IgD-negative memory B cell (primary cell): Measurements from ENCODE around the gene RUBCN. TPM values are rescaled to one million over a fixed set of nuclear protein-coding genes. Genes with fewer than 3 reads are reported as not detected.
"Not testable (repeated sequence)": the region's sequence is repeated elsewhere in the genome, so short reads cannot be mapped to it uniquely, and the experiment has no call there.

Experiments
- H3K27ac Mint-ChIP-seq, 3 donors: one replicate each; pipeline ENCODE4 v1.8.0; 2020 to 2022; ENCODE audit warnings: mild to moderate bottlenecking in 3 of 3, mixed read lengths in 3 of 3, moderate library complexity in 1 of 3
- H3K27me3 Mint-ChIP-seq: one replicate; pipeline ENCODE4 v1.8.0; 2021; ENCODE audit warnings: mixed read lengths
- H3K36me3 Mint-ChIP-seq: one replicate; pipeline ENCODE4 v1.8.0; 2020; ENCODE audit warnings: mild to moderate bottlenecking, mixed read lengths
- H3K4me1 Mint-ChIP-seq, 3 donors: one replicate each; pipeline ENCODE4 v1.8.0; 2020 to 2022; ENCODE audit warnings: mixed read lengths in 3 of 3, mild to moderate bottlenecking in 1 of 3
- H3K4me3 Mint-ChIP-seq, 4 donors: one replicate each; pipeline ENCODE4 v1.8.0; 2020 to 2022; ENCODE audit warnings: mild to moderate bottlenecking in 4 of 4, mixed read lengths in 4 of 4, moderate library complexity in 3 of 4
- H3K9me3 Mint-ChIP-seq, 3 donors: one replicate each; pipeline ENCODE4 v1.8.0; 2020 to 2021; ENCODE audit warnings: mixed read lengths in 3 of 3, mild to moderate bottlenecking in 1 of 3
- polyA plus RNA-seq: library from polyadenylated mRNA; unstranded; fragments of 300-500 nt; fragmentation: Illumina TruSeq; gene quantifications from one replicate; pipeline ENCODE4 v1.2.3, GENCODE V29; 2021

Gene RUBCN
- polyA plus RNA-seq, 1 donor from 2014 or later = 46.5 TPM

GRCh38 chr3:197663367-197664140 is 73.2 kb downstream of the RUBCN start:
- not testable (repeated sequence) for H3K9me3 Mint-ChIP-seq, H3K27me3 Mint-ChIP-seq, H3K27ac Mint-ChIP-seq, H3K4me3 Mint-ChIP-seq, H3K4me1 Mint-ChIP-seq, H3K36me3 Mint-ChIP-seq

GRCh38 chr3:197662352-197662751 is 74.4 kb downstream of the RUBCN start:
- H3K27me3 Mint-ChIP-seq, H3K4me1 Mint-ChIP-seq, H3K36me3 Mint-ChIP-seq, H3K9me3 Mint-ChIP-seq: not testable (repeated sequence)
- Mint-ChIP-seq H3K4me3 (peak overlapping the region in 1 of 4 donors; percentile 41), H3K27ac (peak overlapping the region in 1 of 3 donors; percentile 32)

- not testable (repeated sequence) for H3K36me3 Mint-ChIP-seq, H3K4me1 Mint-ChIP-seq, H3K27me3 Mint-ChIP-seq, H3K9me3 Mint-ChIP-seq
- Mint-ChIP-seq H3K27ac (peak overlapping the region in 1 of 3 donors; percentile 32), H3K4me3 (peak overlapping the region in 1 of 4 donors; percentile 41)
Measured at GRCh38 chr3:197661874-197662273, 74.8 kb downstream of the RUBCN start.

- not testable (repeated sequence) for H3K36me3 Mint-ChIP-seq, H3K27me3 Mint-ChIP-seq, H3K9me3 Mint-ChIP-seq, H3K4me1 Mint-ChIP-seq
- Mint-ChIP-seq H3K4me3 (peak overlapping the region in 1 of 4 donors; percentile 41), H3K27ac (peak overlapping the region in 1 of 3 donors; percentile 32)
Measured at GRCh38 chr3:197661234-197661834, 75.4 kb downstream of the RUBCN start.

GRCh38 chr3:197659701-197660100 is 77.0 kb downstream of the RUBCN start:
- H3K27ac Mint-ChIP-seq = peak overlapping the region in 2 of 3 donors; percentile 42 to 57
- H3K27me3 Mint-ChIP-seq, H3K36me3 Mint-ChIP-seq, H3K4me3 Mint-ChIP-seq, H3K4me1 Mint-ChIP-seq, H3K9me3 Mint-ChIP-seq: not testable (repeated sequence)

GRCh38 chr3:197659144-197659543 is 77.6 kb downstream of the RUBCN start:
- not testable (repeated sequence) for H3K36me3 Mint-ChIP-seq, H3K9me3 Mint-ChIP-seq, H3K4me3 Mint-ChIP-seq, H3K27me3 Mint-ChIP-seq, H3K4me1 Mint-ChIP-seq
- peak overlapping the region in 2 of 3 donors; percentile 42 to 57 for H3K27ac Mint-ChIP-seq

GRCh38 chr3:197658706-197659105 is 78.0 kb downstream of the RUBCN start:
- not testable (repeated sequence) for H3K27me3 Mint-ChIP-seq, H3K9me3 Mint-ChIP-seq, H3K4me1 Mint-ChIP-seq, H3K27ac Mint-ChIP-seq, H3K36me3 Mint-ChIP-seq
- peak overlapping the region in 1 of 4 donors; percentile 3 for H3K4me3 Mint-ChIP-seq

GRCh38 chr3:197657541-197658292 is 79.0 kb downstream of the RUBCN start:
- H3K36me3 Mint-ChIP-seq, H3K27me3 Mint-ChIP-seq, H3K4me3 Mint-ChIP-seq, H3K27ac Mint-ChIP-seq, H3K9me3 Mint-ChIP-seq, H3K4me1 Mint-ChIP-seq: not testable (repeated sequence)

GRCh38 chr3:197656960-197657359 is 79.7 kb downstream of the RUBCN start:
- not testable (repeated sequence) for H3K9me3 Mint-ChIP-seq, H3K36me3 Mint-ChIP-seq, H3K27me3 Mint-ChIP-seq, H3K4me1 Mint-ChIP-seq
- H3K27ac Mint-ChIP-seq = peak overlapping the region in 1 of 3 donors; percentile 48
- H3K4me3 Mint-ChIP-seq = peak overlapping the region in 1 of 4 donors; percentile 66

- not testable (repeated sequence) for H3K36me3 Mint-ChIP-seq, H3K27me3 Mint-ChIP-seq, H3K9me3 Mint-ChIP-seq, H3K4me1 Mint-ChIP-seq
- Mint-ChIP-seq H3K4me3 (peak overlapping the region; percentile 66 to 79 (median 70)), H3K27ac (peak overlapping the region in 1 of 3 donors; percentile 48)
Measured at GRCh38 chr3:197656129-197656528, 80.6 kb downstream of the RUBCN start.

GRCh38 chr3:197654998-197655330 is 81.7 kb downstream of the RUBCN start:
- not testable (repeated sequence) for H3K4me3 Mint-ChIP-seq, H3K9me3 Mint-ChIP-seq, H3K4me1 Mint-ChIP-seq, H3K27ac Mint-ChIP-seq, H3K36me3 Mint-ChIP-seq, H3K27me3 Mint-ChIP-seq

- not testable (repeated sequence) for H3K36me3 Mint-ChIP-seq, H3K4me1 Mint-ChIP-seq
- peak overlapping the region in 1 of 4 donors; percentile 44 for H3K4me3 Mint-ChIP-seq
Measured at GRCh38 chr3:197654090-197654997, 82.4 kb downstream of the RUBCN start.

GRCh38 chr3:197652860-197653259 is 83.8 kb downstream of the RUBCN start:
- H3K9me3 Mint-ChIP-seq, H3K4me3 Mint-ChIP-seq, H3K27ac Mint-ChIP-seq, H3K36me3 Mint-ChIP-seq, H3K4me1 Mint-ChIP-seq, H3K27me3 Mint-ChIP-seq: not testable (repeated sequence)

More at GRCh38 chr3:197654090-197654997, 82.4 kb downstream of the RUBCN start:
- H3K9me3 Mint-ChIP-seq, H3K27ac Mint-ChIP-seq, H3K27me3 Mint-ChIP-seq: not testable (repeated sequence)

GRCh38 chr3:197647649-197648048 is 89.1 kb downstream of the RUBCN start:
- not testable (repeated sequence) for H3K4me3 Mint-ChIP-seq, H3K27ac Mint-ChIP-seq, H3K36me3 Mint-ChIP-seq, H3K27me3 Mint-ChIP-seq, H3K4me1 Mint-ChIP-seq, H3K9me3 Mint-ChIP-seq

- H3K27ac Mint-ChIP-seq, H3K27me3 Mint-ChIP-seq, H3K4me1 Mint-ChIP-seq, H3K4me3 Mint-ChIP-seq, H3K9me3 Mint-ChIP-seq, H3K36me3 Mint-ChIP-seq: not testable (repeated sequence)
Measured at GRCh38 chr3:197647191-197647590, 89.5 kb downstream of the RUBCN start.
